Inflammatory macrophage treated with lipopolysaccharide for 1 hour (primary cell): ENCODE data around the gene GHDC.
"Not testable (repeated sequence)": the region's sequence is repeated elsewhere in the genome, so short reads cannot be mapped to it uniquely, and the experiment has no call there.

ENCODE experiments used
- DNase-seq, 2 donors: peaks; one replicate each; pipeline ENCODE4 v3.0.0-alpha.2; 2020 to 2022

The GHDC gene

DNA sequence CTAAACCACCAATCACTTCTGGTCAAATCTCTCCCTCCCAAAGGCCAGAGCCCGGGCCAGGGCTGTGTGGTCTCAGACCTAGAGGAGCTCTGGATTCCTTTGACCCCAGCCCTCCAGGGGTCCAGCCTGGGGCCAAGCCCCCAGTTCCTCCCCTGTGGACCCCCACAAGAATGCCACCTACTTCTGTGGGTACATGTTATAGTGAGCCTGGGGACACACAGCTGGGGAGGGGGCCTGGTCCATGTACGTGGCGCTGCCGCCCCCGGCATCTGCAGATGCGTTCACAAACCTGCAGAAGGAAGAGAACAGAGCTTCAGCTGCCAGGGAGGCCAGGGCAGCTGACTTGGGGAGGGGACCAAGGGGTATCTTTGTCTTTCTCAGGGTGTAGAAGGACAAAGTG, 7.9 kb upstream of the GHDC start:
- DNase-seq: no peak

DNA sequence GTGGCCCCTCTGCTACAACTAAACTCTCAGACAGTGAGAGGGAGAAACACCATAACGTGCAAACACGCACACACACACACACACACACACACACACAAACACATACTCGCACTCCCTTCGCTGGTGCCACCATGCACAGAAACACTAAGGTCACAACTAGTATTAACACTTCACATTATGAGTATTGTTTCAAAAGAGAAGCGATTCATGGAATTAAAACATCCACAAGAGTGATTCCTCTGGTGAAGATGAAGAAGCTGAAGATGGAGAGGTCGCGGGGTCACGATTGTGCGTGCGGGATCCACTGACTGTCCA, 7.1 kb upstream of the GHDC start:
- DNase-seq: no peak

DNA sequence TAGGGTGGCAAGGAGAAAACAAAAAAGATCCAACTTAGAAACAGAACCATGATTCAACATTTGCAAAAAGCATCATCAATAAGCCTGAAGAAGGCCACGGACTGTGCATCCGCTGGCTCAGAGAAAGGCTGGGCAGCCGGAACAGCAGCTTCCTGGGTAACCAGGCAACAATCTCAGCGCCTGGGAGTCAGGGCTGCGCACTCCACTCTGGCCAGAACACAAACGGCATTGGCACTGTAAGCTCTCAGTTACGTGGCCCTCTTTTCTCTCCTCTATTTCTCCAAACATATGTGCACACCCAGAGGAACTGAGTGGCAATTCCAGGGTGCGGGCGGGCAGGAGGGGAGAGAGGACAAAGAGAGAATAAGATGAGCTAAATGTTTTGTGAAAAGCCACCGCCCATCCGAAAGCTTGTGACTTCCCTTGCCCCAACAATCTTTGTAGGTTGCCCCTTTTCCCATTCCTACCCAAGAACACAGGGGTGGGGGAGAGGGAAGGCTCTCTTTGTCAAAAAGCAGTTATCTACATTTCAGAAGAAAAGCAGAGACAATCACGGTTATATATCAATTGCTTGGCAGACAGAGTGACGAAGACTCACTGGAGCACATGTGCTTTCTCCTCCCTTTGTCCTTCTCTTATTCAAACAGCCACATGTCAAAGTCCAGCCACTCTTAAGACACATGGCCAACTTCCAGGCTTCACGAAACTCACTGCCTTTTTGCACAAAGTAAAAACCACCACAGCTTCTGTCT, 6.6 kb upstream of the GHDC start:
- DNase-seq: no peak

DNA sequence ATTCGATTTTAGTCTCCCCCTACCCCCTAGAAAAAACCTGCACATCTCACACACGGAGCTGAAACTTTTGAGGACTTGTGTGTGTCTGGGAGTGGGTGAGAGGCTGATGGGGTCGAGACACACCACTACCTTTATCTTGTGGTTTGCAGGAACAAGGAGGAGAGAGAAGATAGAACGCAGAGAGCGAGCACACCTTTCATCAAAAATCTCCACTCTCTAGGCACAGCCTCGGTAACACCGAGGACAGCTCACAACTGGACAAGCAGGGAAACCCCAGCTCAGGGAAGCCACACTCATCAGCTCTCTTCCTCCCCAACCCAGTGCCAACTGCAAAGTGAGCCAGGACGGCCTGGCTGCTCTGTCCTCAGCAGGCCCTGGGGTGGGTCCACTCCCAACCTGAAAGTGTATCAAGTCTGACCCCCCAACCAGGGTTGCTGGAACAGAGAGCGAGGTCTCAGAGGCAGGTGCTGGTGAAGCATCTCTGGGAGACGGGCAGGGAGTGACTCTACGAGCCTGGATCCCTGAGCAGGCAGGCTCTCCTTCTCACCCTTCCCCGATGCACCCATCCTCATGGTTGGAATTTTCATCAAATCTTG, 5.2 kb upstream of the GHDC start:
- no peak for DNase-seq

DNA sequence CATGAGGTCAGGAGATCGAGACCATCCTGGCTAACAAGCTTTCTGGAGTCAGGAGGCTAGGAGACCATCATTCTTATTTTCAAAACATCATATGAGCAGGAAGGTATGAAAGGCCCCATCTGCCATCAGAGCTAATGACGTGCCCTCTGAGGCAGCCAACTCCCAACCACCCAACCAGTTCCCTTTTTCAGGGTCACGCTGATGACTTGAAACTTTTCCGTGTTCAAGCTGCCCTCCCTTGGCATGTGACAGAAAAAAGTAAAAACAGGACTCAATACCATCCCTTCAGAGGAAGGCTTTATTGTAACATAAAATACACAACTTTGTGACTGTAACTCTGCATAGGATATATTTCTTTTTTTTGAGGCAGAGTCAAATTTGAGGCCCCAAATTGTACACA, 4.6 kb upstream of the GHDC start:
- DNase-seq: peak; percentile 74 to 80

DNA sequence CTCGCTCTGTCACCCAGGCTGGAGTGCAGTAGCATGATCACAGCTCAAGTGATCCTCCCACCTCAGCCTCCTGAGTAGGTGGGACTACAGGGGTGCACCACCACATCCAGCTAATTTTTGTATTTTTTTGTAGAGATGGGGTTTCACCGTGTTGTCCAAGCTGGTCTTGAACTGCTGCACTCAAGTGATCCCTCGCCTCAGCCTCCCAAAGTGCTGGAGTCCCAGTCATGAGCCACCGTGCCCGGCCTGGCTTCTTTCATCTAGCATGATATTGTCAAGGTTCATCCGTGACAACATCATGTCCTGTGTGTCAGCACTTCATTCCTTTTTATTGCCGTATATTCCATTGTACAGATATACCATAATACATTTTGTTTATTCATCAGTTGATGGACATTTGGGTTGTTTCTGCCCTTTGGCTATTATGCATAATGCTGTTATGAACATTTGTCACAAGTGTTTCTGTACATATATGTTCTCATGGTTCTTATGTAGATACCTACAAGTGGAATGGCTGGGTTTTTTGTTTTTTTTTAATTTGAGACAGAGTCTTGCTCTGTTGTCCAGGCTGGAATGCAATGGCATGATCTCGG, 3.4 kb upstream of the GHDC start:
- DNase-seq: no peak

DNA sequence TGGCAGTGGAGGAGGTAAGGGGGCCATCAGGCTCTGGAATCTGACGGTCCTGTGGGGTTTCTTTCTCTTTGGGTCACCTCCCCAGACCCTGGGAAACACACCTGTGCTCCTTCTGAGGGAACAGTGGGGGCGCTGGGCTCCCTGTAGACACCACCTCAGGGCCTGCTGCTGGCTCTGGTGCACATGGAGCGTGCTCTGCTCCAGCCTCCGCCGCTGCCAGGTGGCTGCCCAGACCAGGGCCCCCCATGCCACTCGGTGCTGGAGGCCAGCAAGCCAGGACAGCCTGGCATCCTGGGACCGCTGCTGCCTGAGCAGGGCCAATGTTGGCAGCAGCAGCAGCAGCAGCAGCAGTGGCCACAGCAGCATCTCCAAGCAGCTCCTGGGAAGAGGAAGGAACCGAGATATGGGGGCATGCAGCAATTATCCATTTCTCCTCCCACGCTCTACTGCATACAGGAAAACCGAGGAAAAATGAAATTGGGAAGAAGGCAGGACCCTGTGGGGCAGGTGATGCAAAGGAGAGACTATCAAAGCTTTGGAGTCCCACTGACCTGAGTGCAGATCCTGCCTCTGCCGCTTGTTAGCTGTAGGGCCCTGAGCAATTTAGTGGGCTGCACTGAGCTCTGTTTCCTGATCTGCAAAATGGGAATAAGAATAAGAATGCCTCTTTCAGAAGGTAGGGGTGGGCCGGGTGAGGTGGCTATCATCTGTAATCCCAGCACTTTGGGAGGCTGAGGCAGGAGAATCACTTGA, 902 bp downstream of the GHDC start:
- DNase-seq: no peak

DNA sequence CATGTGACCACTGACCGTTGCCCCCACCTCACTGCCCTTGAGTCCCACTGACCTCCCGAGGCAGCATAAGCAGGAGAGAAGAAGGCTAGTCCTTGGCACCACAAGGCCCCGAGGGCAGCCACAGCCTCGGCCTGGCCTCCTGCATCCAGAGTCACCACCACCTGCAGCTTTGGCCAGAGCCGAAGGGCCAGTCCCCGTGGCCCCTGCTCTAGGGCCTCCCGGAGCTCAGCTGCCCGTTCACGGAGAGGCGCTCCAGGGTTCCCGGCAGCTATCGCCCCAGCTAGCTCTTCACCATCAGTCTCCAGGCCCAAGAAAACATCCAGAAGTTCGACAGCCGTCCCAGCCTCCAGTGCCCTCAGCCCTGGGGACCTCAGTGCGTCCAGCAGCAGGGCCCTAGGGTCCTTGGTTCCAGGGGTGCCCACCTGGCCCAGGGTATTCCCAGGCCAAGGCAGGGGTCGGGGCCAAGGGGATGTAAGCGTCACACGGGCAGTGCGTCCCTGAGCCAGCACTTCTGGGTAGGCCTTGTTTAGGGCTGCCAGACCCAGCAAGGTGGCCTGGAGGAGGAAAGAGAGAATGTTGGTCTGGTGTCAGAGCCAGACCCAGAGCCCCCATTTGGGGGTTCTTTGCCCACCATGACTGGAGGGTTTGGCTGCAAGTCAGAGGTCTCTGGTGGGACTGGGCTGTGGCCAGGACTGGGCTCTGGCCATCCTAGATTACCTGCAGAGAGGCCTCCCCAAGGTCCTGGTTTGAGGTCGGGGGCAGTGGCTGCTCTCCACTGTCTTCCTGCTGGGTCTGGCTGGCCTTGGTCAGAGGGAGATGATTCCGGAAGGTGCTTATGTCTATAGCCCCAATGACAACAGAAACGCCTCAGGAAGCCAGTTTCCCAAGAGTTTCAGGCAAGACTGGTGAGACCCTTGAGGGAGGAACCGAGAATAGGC, 1.8 kb downstream of the GHDC start:
- DNase-seq: no peak

DNA sequence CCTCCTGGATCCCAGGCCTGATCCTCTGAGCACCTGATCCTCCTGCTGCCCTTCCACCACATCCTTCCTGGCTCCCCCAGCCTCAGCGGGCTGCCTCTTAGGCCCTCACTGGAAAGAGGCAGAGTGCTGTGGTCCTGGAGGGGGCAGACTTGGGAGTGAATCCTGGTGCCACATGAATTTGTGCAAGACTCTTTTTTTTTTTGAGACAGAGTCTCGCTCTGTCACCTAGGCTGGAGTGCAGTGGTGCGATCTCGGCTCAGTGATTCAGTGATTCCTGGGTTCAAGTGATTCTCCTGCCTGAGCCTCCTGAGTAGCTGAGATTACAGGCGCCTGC, 3.1 kb downstream of the GHDC start:
- no peak for DNase-seq

DNA sequence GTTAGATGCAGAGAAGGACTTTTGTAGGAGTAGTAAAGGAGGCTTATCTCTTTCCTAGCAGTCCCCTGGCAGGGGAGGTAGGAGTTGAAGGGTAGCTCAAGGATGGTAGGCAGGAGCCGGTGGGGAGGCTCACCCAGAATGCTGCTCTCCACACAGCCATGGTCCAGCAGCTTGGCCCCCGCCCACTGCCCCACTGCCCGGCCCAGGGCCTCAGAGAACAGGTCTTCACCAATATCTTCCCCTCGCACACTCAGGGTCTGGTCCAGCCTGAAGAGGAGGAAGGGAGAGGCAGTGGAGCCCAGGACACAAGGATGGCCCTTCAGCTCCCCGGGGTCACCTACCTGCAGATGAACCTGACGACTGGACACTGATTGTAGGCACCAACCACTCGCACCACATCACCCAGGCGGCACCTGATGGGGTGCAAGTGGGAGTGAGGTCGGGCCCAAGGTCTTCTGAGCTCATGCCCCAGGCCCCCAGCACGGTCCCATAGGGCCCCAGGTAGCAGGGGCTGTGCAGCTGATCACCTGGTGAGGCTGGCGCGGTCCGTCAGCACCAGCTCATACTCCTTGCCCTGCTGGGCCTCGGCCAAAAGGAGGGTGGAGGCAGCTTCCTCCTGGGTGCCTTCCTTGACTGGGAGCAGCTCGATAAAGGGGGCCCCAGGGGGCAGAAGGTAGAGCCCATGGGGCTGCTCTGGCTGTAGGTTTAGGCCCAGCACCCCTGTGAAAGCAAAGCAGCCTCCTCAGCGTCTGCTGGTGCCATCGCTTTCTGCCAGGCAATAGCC, 3.6 kb downstream of the GHDC start:
- DNase-seq: no peak

DNA sequence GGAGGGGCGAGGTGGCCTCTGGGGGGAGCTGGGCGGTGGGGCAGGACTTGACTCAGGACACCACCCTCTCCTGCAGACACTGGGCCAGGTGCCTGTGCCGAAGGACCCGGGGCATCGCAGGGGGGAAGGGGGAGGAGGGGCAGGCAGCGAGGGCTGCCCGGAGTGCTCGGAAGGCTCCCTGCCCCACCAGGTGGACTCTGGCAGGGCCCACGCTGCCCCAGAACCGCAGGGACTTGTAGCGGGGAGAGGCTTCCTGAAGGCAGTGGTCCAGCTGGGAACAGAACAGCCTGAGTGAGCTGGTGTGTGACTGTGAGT, 4.7 kb downstream of the GHDC start:
- no peak for DNase-seq

DNA sequence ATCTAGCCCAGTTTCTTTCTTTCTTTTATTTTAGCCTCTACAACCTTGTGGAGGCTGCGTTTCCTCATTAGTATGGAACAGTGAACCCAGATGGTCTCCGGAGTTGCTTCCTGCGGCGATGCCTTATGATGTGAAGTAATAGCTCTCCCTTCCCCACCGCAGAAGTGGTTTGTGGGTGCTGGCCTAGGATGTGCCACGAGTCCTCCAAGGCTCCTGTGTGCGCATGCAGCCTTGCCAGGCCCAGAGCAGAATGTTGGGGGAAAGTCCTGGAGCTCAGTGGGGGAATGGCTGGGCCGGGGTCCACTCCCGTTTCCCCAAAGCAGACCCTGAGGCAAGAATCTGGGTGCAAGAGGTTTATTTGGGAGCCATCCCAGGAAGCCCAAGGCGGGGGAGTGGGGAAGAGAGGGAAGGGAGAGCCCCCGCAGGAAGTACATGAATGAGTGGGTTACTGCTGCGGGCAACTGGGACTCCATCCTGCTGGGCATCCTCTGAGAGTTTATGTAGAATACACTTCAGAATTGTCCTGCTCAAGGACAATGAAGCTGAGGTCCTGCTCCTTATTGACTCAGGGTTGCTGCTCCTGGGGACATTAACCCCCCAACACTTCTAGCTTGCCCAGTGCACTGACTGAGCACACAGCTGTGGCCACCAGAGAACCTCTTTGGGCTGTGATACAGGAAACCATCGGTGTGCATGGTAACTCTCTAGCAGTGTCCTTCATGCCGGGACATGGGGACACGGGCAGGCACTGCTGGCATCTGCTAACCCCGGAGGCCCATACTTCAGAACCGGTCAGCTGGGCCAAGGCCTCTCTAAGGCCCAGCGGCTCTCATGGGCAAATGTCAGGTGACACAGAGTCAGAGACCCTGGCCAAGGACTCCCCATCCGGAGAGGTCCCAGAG, 5.3 kb downstream of the GHDC start:
- peak; percentile 52 to 53 for DNase-seq

DNA sequence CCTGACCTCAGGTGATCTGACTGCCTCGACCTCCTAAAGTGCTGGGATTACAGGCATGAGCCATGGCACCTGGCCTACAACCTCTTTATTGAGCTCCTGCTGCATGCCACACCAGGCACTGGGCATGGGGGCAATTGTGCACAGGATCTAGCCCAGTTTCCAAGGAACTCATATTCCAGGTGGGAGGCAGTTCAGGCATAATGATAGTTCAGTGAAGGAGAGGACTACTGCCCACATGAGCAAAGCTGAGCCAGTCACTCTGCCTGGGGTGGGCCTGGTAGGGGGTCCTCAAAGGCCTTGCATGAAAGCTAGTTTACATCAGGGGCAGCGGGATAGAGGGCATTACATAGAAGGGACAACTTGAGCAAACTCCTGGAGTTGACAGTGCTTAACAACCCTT, 6.5 kb downstream of the GHDC start:
- no peak for DNase-seq

DNA sequence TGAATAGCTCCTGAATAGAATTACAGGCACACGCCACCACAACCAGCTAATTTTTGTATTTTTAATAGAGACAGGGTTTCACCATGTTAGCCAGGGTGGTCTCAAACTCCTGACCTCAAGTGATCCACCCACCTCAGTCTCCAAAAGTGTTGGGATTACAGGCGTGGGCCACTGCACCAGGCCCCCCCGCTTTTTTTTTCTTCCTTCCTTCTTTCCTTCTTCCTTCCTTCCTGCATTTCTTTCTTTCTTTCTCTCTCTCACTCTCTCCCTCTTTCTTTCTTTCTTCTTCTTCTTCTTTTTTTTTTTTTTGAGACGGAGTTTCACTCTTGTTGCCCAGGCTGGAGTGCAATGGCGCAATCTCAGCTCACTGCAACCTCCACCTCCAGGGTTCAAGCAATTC, 8.1 kb downstream of the GHDC start:
- not testable (repeated sequence) for DNase-seq

DNA sequence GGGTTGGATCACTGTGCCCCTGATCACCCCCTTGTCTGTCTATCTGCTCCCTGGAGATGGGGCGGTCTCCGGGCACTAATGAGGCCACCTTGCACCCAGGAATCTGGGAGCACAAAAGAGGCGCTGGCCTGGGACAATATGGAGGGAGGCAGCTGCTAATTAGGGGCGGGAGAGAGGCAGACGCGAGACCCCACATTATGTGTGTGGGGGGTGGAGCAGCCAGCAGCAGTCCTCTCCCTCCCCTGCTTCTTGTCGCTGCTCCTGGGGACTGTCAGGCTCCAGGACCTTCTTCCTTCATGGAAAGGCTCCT, 8.7 kb downstream of the GHDC start:
- no peak for DNase-seq

DNA sequence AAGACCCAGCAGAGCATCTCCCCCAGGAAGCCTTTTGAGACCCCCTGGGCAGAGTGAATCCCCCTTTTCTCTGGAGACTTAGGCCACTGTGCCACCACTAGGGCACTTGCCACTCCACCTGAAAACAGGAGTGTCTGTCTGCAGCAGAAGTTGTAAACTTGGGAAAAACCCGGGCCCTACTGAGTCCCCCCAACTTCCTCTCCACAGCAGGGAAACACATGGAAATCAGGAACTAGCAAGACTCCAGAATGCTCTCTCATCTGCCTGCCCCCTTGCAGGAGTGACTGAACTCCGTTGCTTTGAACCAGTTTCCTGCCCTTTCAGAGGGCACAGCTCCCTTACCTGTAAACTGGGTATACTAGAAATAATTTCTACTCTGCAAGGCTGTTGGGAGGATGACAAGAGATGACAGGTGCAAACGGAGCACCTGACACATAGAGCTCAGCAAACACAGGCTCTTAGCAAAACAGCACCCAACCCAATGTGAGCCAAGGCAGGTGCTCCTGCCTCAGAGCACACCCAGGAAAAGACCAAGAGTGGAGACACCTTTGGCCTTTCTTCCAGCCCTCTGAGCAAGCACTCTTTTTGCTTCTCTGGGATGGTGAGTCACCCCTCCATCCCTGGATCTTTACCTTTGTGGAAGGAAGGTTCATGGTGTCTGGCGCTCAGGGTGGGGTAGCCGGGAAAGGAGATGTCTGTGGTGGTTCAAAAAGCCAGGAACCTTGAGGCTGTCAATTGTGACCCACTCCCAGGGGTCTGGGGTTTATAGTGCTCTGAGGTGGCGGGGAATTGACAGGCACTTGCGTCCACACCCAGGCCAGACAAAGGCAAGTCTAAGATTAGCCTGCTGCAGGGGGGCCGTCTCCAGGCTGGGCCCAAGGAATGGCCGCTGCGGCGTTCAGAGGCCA, 9.3 kb downstream of the GHDC start, which contains the start of gene HCRT:
HCRT (minus strand) TSS at position 740 of the 908 bp plus-strand sequence; CDS start at position 653, 87 bp downstream.
- DNase-seq: peak; percentile 71 to 81

DNA sequence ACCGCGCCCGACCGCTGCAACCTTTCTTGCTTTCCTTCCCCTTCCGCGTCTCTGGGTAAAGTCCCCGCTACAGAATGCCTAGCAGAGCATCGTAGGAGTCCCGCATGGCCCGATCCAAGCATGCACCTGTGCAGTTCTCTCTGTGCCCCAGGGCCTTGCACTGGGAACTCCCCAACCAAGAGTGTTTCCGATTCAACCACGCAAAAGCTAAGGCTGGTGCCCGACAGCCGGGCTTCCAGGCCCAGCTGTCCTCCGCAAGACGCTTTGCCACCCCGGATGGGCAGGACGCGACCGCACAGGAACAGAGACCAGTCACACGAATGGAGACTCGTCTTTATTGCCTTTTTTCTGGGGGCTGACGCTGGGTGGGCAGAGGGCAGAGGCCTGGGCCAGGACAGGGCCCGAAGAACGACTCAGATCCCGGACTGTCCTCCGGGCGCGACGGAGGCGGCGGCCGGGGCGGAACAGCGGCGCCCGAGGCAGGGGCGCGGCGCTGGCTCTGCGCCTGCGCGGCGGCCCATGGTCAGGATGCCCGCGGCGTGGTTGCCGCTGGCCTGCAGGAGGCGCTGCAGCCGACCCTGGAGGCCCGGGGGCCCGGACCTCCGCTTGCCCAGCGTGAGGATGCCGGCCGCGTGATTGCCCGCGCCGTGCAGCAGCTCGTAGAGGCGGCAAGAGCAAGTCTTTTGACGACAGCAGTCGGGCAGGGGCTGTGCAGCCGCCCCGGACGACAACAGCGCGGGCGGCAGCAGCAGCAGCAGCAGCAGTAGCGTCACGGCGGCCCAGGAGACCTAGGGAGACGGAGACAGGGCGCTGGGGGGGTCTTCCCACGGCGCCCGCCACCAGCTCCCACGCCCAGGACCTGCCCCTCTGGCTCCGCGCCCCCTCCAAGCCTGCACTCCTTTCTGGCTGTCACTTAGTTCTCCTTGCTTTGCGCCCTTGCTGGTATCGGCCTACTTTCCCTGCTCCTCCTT, 10.3 kb downstream of the GHDC start:
- peak; percentile 53 to 73 for DNase-seq

DNA sequence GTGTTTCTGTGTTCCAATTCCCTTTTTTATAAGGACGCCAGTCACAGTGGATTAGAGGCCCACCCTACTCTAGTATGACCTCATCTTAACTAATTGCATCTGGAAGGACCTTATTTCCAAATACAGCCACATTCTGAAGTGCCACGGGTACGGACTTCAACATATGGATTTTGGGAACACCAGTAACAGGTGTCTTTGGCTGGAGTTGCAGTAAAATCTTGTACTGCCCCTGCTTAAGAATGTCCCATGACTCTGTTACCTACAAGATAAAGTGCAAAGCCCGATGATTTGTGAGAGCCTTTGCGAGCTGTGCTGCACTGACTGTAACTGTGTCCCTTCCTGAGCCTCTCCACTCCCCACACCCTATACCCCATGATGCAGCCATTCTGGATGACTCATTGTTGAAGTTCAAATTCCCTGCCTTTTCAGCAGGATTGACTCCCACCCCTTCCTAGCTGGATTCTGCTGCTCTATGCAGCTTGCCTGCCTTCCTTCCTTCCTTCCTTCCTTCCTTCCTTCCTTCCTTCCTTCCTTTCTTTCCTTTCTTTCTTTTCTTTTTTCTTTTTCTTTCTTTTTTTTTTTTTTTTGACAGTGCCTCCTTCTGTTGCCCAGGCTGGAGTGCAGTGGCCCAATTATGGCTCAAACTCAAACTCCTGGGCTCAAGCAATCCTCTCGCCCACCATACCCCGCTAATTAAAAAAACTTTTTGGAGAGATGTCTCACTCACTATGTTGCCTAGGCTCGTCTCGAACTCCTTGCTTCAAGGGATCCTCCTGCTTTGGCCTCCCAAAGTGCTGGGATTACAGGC, 11.2 kb downstream of the GHDC start:
- peak; percentile 56 to 83 for DNase-seq
